ENCODE results near the gene ATG4B. TPM values are rescaled to one million over a fixed set of nuclear protein-coding genes. Genes with fewer than 3 reads are reported as not detected.

The ATG4B gene
- total and polyA plus RNA-seq, 9 of the 15 experiments (the other 6 are each of a cell fraction or from before 2014, with no cell fraction given), result 5.9 to 58.8 (median 35.6) TPM

- TF ChIP-seq BCLAF1 (IDR thresholded peaks at IDR 0.05; ENCODE audit: borderline replicate concordance in 1 of 2, control insufficient read depth in 1 of 2, low read depth in 2 of 2, low read length in 1 of 2) (no peak), FIP1L1 (IDR thresholded peaks at IDR 0.05; ENCODE audit: low read depth, low read length, poor library complexity, severe bottlenecking) (peak; percentile 77), RB1 (IDR thresholded peaks at IDR 0.05; ENCODE audit: low read depth) (peak; percentile 49), ZNF121 (CRISPR knock-in tag; conservative IDR thresholded peaks at IDR 0.05) (no peak; the same call in 1 of the 2 replicates), SMAD3 (CRISPR knock-in tag; conservative IDR thresholded peaks at IDR 0.05) (no peak), FOS (IDR thresholded peaks at IDR 0.05; ENCODE audit: extremely low read depth, insufficient read length) (peak; percentile 35), ZBTB26 (CRISPR knock-in tag; IDR thresholded peaks at IDR 0.05) (no peak), PML (IDR thresholded peaks at IDR 0.05; ENCODE audit: low read length) (peak; percentile 46; the same call in 1 of the 2 replicates), ATF1 (CRISPR knock-in tag; IDR thresholded peaks at IDR 0.05) (peak; percentile 69; the same call in 1 of the 2 replicates), ATF1 (tag; IDR thresholded peaks at IDR 0.05) (peak; percentile 95), E2F6 (IDR thresholded peaks at IDR 0.05; ENCODE audit: borderline replicate concordance in 1 of 2, extremely low read depth in 1 of 2, insufficient read depth in 1 of 2, insufficient read length in 1 of 2, low read depth in 1 of 2, low read length in 1 of 2, poor library complexity in 1 of 2, severe bottlenecking in 1 of 2) (peak in 1 of 2 experiments; percentile 80), ZC3H11A (IDR thresholded peaks at IDR 0.05; ENCODE audit: low read depth, low read length) (no peak), SUPT5H (IDR thresholded peaks at IDR 0.05) (peak; percentile 61)
- TF ChIP-seq, protein P1, sequence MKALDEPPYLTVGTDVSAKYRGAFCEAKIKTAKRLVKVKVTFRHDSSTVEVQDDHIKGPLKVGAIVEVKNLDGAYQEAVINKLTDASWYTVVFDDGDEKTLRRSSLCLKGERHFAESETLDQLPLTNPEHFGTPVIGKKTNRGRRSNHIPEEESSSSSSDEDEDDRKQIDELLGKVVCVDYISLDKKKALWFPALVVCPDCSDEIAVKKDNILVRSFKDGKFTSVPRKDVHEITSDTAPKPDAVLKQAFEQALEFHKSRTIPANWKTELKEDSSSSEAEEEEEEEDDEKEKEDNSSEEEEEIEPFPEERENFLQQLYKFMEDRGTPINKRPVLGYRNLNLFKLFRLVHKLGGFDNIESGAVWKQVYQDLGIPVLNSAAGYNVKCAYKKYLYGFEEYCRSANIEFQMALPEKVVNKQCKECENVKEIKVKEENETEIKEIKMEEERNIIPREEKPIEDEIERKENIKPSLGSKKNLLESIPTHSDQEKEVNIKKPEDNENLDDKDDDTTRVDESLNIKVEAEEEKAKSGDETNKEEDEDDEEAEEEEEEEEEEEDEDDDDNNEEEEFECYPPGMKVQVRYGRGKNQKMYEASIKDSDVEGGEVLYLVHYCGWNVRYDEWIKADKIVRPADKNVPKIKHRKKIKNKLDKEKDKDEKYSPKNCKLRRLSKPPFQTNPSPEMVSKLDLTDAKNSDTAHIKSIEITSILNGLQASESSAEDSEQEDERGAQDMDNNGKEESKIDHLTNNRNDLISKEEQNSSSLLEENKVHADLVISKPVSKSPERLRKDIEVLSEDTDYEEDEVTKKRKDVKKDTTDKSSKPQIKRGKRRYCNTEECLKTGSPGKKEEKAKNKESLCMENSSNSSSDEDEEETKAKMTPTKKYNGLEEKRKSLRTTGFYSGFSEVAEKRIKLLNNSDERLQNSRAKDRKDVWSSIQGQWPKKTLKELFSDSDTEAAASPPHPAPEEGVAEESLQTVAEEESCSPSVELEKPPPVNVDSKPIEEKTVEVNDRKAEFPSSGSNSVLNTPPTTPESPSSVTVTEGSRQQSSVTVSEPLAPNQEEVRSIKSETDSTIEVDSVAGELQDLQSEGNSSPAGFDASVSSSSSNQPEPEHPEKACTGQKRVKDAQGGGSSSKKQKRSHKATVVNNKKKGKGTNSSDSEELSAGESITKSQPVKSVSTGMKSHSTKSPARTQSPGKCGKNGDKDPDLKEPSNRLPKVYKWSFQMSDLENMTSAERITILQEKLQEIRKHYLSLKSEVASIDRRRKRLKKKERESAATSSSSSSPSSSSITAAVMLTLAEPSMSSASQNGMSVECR (CRISPR knock-in tag; IDR thresholded peaks at IDR 0.05), result peak; percentile 72
These were observed 49.3 kb downstream of the ATG4B start, which contains the start of gene DTYMK (continued) for GRCh38 chr2:241686650-241687425.
